ENCODE data around the gene GLTPD2.

DNA sequence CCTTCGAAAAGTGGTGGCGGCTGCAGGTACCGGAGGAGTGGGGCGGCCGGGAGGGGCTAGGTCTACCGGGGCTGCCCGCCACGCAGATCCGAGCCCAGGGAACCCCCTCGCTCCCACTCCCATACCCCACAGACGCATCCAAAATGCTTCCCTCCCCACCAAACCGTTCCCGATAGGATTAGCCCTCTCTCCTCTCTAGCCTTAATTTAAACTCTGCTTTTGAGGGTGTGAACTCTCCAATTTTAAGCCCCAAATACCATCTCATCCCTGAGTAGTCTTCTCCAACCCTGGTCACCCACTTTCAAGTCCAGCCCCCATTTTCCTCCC lies 48.8 kb upstream of the GLTPD2 start:
- TF ChIP-seq, protein P1, sequence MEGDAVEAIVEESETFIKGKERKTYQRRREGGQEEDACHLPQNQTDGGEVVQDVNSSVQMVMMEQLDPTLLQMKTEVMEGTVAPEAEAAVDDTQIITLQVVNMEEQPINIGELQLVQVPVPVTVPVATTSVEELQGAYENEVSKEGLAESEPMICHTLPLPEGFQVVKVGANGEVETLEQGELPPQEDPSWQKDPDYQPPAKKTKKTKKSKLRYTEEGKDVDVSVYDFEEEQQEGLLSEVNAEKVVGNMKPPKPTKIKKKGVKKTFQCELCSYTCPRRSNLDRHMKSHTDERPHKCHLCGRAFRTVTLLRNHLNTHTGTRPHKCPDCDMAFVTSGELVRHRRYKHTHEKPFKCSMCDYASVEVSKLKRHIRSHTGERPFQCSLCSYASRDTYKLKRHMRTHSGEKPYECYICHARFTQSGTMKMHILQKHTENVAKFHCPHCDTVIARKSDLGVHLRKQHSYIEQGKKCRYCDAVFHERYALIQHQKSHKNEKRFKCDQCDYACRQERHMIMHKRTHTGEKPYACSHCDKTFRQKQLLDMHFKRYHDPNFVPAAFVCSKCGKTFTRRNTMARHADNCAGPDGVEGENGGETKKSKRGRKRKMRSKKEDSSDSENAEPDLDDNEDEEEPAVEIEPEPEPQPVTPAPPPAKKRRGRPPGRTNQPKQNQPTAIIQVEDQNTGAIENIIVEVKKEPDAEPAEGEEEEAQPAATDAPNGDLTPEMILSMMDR (conservative IDR thresholded peaks at IDR 0.05; ENCODE audit: low read length) = no peak
- TF ChIP-seq EZH2phosphoT487 (IDR thresholded peaks at IDR 0.05; ENCODE audit: borderline replicate concordance, low read depth, low read length) = no peak

Data from OCI-LY7 (cell line).